Left lobe of liver (tissue), 2 donors: ENCODE data around the gene TRIM41. TPM values are rescaled to one million over a fixed set of nuclear protein-coding genes. Genes with fewer than 3 reads are reported as not detected.
A peak's percentile ranks its signal among the peaks of the same experiment; 100 is the strongest.
"Not testable (repeated sequence)": the region's sequence is repeated elsewhere in the genome, so short reads cannot be mapped to it uniquely, and the experiment has no call there.

Experiments used
- ATAC-seq: fragments of 200-7000 bp; cut with Tn5 transposase; one replicate; pipeline ENCODE4 v1.9.1; 2020; ENCODE audit warnings: mild to moderate bottlenecking, moderate library complexity
- DNase-seq: peaks from one replicate; pipeline ENCODE4 v3.0.0-alpha.2; 2020; ENCODE audit warnings: low spot score
- total RNA-seq: library from RNA; stranded (reverse); gene quantifications from one replicate; pipeline ENCODE4 v1.2.1, GENCODE V29; 2021
- donor health status: DM: no; HTN: no; CAD: no; lungs with moderate emphysema.
- donor health status: DM: no; HTN: yes; CAD: no.

The TRIM41 gene
- total RNA-seq = 23.0 TPM

DNA sequence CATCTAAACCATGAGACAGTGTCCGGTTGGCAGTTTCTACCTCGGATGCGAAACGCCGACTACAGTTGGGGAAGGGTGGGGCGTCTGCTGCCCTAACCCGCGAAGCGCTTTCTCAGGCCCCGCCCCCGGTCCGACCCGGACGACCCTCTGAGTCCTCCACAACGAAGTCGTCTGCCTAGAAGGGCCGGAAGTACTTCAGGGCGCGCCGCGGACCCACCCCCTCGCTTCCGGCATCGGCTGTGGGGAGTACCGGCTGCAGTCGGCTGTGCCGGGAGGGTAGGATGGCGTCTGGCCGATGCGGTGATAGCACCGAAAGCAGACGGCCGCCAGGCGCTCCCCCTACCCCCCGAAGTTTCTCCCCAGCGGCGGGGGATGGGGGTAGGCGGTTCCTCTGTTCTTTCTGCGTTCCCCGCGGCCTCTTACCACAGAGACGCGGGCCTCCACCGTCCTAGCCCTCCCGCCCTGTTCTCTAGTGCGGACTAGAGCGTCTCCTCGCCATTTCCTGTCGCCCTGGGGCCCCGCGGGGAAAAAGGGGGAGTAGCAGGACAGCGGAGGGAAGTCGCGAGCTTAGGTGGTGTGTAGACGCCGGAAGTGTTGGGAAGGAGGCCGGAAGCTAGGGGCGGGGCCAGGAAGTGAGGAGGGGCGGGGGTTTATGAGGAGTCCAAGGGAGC lies at the start of gene TRIM41:
TRIM41 (plus strand) TSS at position 224 of the 671 bp plus-strand sequence. CDS start 719 bp downstream, outside the sequence.
- peak; percentile 83 for ATAC-seq
- peak; percentile 98 for DNase-seq

DNA sequence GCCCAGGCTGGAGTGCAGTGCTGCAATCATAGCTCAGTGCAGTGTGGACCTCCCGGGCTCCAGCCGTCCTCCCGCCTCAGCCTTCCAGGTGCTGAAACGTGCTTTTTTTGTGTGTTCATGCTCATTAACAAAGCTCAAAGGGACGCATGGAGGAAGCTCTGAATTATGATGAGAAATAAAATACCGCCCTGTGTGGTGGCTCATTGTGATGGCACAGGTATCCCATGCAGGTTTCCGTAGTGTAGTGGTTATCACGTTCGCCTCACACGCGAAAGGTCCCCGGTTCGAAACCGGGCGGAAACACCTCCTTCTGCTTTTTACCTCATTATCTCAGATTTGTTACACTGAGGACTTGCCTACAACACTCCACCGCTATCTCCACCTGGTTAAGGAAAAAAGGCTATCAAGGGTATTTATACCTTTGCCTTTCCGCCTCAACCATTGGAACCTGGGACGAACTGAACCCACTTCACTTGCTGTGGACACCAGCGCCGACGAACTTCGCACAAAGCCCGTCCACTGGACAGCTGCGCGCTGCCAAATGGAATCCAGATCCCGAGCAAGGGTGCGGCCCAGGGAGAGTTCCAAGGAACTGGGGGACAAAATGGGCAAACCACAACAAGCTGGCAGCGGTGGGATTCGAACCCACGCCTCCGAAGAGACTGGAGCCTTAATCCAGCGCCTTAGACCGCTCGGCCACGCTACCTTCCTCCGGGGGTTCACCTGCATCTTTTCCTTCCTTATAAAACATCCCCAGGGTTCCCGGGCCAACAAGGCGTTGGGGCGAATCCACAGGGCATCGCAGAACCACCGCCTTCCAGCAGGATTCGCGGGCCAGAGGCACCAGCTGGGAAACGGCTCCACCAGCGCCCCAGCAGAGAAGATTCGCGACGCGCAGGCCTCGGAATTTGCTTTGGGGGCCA lies 49.4 kb upstream of the TRIM41 start:
- DNase-seq (no peak), ATAC-seq (peak; percentile 34)

DNA sequence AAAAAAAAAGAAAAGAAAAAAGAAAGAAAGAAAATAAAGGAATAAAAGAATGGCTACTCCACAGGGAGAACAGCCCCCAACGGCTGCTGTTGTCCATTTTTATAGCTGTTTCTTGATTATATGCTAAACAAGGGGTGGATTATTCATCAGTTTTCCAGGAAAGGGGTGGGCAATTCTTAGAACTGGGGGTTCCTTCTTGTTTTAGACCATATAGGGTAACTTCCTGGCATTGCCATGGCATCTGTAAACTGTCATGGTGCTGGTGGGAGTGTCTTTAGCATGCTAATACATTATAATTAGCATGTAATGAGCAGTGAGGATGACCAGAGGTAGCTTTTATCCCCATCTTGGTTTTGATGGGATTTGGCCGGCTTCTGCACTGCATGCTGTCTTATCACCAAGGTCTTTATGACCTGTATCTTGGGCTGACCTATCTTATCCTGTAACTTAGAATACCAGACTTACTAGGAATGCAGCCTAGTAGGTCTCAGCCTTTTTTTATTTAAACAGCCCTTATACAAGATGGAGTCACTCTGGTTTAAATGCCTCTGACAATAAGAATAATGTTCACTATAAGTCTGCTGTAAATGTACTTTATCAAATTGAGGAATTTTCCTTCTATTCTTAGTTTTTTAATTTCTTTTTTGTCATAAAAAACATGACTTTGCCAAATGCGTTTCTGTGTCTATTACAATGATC lies 46.7 kb upstream of the TRIM41 start:
- no peak for ATAC-seq
- no peak for DNase-seq

DNA sequence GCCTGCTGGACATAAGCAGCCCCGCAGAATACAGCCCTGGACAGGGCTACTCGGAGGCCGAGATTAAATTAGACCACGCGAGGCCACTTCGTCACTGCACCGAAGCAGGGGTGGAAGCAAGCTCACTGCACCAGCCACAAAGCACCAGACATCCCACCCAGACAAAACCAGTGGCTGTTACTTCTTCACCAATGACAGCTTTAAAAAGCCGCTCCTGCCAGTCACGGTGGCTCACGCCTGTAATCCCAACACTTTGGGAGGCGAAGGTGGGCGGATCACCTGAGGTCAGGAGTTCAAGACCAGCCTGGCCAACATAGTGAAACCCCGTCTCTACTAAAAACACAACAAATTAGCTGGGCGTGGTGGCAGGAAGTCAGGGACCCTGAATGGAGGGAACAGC lies 45.5 kb upstream of the TRIM41 start:
- not testable (repeated sequence) for DNase-seq, ATAC-seq

DNA sequence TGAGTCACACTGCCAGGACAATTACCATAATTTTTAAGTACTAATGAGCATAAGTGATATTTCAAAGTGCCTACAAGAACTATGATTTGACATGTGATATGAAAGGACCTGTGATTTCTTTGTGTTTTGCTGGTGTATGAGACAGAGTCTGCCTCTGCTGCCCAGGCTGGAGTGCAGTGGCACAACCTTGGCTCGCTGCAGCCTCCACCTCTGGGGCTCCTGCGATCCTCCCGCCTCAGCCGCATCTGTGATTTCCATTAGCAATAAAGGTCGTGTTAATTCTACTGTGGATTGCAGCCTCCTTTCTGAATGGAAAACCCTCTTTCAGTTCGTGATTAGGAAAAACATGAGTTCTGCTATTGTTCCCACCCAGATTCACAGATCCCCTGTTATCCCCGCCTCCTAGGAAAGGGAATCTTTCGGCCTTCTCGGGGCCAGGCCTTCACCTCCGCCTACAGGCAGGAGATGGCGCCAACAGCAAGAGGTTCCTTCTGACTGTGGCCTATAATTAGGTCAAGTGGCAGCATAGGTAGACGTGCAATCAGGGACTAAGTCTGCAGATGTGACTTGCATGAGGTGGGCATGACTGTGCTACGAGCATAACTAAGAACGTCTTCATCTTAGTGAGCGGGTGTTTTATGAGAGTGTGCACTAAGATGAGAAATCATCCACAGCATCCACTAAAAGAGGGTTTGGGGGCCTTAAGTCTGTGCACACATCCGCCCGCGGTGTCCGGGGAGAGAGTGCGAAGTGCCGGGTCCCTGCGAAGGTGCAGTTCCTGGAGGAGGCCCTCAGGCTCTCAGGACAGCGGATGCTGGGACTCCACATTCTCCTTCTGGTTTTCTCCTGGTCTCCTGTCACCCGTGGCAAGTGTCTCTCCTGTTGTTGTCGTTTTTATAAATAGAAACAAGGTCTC lies 41.2 kb upstream of the TRIM41 start:
- peak; percentile 90 for ATAC-seq
- DNase-seq = peak; percentile 68

DNA sequence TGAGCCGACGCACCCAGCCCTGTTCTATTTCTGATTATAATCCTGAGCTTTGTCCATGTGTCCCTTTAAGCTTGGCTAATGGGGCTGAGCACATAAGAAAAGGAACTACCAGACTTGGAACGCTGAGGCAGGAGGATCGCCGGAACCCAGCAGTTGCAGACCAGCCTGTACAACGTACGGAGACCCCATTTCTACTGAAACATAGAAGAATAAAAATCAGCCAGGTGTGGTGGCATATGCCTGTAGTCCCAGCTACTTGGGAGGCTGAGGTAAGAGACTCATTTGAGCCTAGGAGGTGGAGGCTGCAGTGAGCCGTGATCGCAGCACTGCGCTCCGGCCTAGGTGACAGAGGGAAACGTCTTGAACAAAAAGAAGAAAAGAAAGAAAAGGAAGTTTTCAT lies 40.4 kb upstream of the TRIM41 start:
- DNase-seq (no peak), ATAC-seq (no peak)

DNA sequence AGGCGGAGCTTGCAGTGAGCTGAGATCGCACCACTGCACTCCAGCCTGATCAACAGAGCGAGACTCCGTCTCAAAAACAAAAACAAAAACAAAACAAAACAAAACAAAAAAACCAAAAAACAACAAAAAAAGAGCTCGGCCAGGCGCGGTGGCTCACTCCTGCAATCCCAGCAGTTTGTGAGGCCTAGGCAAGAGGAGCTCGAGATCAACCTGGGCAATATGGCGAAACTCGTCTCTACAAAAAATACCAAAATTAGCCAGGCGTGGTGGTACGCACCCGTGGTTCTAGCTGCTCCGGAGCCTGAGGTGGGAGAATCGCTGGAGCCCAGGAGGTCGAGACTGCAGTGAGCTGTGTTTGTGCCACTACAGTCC lies 38.2 kb upstream of the TRIM41 start:
- DNase-seq (no peak), ATAC-seq (no peak)

DNA sequence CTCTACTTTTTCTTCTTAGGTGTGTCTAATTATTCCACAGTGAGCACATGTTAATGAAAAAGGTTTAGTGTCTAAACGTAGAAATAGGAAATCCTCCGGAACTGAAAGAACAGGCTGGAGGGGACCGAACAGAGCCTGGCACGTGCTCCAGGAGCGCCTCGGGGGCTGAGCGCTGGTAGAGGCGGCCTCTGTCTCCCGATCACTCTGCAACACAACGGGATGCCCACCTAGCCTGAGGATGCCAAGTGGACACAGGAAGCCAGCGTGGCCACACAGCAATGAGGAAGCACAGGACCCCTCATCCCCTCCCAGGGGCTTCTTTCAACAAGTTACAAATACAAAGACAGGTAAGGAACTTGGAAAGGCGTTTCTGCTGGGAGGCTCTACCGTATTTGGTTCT lies 37.5 kb upstream of the TRIM41 start:
- no peak for ATAC-seq
- no peak for DNase-seq

DNA sequence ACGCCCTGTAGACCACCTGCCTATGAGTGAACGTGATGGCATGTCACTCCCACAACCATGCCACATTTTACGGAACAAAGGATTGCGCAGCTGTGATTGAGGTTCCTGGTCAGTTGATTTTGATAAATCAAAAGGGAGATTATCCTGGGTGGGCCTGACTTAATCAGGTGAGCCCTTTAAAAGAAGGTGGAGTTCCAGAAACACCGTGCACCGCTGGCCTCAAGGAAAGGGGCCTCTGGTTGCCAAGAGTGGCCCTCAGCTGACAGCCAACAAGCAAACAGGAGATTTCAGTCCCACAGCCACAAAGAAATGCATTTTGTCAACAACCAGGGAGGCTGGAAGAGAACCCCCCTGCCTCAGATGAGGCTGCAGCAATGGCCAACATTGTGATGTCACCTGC lies 37.1 kb upstream of the TRIM41 start:
- no peak for DNase-seq
- ATAC-seq = no peak

DNA sequence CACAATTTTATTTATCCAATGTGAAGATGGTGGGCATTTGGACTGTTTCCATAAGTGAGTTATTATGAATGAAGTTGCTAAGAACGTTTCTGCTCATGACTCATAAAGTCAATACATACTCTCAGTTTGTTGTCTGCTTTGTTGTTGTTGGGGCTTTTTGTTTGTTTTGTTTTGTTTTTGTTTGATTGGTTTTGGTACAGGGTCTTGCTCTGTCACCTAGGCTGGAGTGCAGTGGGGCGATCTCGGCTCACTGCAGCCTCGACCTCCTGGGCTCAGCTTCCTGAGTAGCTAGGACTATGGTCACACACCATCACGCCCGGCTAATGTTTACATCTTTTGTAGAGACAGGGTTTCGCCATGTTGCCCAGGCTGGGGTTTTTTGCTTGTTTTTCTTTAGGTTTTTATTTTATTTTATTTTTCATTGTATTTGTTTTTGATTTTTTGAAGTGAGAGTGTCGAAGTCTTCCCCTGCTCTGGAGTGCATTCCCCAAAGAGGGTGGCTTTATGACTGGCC lies 36.0 kb upstream of the TRIM41 start:
- no peak for ATAC-seq
- no peak for DNase-seq

DNA sequence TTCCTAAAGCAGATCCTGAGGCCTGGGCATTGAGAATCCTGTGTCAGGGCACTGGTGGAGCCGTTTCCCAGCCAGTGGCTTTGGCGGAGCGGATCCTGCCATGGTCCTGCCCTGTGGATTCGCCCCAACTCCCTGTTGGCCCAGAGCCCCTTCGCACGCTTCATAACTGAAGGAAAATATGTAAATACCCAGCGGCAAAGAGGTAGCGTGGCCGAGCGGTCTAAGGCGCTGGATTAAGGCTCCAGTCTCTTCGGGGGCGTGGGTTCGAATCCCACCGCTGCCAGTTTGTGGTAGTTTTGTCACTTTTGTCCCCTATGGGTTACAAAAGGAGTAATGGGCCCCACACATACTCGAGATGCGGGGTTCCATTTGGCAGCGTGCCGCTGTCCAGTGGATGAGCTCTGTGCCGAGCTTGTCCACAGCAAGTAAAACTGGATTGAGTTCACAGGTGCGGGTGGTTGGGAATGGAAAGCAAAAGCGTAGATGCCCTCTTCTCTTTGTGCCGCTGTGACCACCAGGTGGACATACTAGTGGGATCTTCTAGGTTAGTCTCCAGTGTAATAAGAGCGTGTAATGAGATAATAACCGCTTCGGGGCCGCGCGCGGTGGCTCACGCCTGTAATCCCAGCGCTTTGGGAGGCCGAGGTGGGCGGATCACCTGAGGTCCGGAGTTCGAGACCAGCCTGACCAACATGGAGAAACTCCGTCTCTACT lies 35.4 kb upstream of the TRIM41 start:
- peak; percentile 2 for ATAC-seq

DNA sequence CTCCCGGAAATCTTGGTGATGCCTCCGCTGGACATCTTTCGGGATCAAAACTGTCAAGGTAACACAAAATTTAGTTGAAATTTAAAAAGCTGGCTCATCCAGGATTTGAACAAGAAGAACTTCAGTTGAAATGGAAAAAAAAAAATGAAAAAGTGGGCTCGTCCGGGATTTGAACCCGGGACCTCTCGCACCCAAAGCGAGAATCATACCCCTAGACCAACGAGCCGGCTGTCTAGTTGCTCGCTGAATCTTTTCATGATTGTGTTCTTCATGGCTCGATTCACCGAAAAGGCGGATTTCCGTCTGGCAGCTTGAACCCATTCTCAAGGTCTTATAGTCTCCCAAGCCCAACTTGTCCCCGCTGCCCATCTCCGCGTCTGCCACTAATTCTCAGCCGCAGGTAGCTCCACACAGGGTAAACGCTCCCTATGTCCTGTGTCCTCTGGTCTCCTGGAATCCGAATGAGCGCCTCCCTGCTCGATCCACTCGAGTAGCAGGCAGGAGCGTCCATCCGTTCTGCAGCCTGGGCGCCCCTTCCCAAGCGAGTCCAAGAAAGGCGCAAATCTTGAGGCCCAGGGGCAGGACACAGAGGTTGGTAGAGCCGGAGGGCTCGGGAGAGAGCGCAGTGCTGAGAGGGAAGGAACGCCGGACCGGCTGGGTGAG lies 34.2 kb upstream of the TRIM41 start:
- peak; percentile 80 for DNase-seq
- ATAC-seq = peak; percentile 8

More for the DNA sequence above, 35.4 kb upstream of the TRIM41 start:
- peak; percentile 74 for DNase-seq

DNA sequence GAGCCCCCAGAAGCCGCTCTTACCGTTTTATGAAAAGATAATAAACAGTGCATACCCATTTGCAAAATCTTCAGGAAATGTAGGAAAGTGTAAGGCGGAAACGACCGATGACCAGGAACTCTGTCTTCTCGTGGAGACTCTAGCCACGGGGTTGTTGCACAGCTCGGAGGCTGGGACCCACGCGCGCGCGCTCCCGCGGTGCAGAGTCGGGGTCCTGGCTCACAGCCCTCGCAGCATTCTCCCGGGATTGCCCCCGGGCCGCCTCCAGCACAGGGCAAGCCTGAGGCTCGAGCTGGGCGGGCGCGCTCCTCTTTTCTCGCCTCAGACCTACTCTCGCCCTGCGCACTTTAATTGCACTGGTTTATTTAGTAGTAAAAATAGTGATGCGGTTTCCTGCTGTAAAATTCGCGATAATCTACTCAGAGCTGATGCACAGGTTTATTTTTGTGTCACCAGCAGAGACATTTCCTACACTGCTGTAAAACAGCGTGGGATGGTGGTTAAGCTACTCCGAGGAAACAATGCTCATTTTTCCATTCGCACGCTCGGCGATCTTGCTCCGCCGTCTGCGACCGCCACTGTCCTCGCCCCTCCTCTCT lies 33.6 kb upstream of the TRIM41 start:
- no peak for DNase-seq
- no peak for ATAC-seq

DNA sequence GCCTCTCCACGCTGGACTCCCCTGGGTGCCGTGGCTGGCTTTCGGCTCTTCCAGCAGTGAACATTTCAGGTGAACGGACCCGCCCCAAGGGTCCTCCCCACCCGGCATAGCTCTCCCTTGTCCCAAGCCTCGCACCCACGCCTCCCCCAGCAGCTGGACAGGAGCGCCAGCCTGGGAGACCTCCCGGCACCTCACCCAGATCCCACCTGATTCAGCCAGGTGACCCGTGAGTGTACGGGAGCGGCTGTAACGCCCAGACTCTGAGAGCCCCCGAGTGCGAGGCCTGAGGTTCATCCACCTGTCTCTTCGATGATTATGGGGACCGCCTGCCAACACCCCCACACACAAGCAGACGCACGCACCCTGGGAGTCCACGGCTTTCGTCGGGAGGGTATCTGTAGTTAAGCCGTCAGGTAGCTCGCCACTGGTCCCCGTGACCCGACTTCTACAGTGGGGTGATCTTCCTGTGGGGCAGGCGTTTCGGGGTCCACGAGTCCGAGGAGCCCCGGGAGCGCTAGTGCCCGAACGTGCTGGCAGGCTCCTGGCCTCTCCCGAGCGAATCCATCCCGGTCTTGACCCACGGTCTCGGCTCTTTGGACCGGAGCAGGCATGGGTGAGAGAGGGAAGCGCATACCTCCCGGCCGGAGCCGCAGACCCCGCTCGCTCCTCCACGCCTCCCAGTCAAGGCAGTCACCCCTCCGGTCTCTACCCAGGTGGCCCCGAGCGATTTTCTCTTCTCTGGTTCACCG lies 32.9 kb upstream of the TRIM41 start:
- DNase-seq (no peak), ATAC-seq (no peak)

DNA sequence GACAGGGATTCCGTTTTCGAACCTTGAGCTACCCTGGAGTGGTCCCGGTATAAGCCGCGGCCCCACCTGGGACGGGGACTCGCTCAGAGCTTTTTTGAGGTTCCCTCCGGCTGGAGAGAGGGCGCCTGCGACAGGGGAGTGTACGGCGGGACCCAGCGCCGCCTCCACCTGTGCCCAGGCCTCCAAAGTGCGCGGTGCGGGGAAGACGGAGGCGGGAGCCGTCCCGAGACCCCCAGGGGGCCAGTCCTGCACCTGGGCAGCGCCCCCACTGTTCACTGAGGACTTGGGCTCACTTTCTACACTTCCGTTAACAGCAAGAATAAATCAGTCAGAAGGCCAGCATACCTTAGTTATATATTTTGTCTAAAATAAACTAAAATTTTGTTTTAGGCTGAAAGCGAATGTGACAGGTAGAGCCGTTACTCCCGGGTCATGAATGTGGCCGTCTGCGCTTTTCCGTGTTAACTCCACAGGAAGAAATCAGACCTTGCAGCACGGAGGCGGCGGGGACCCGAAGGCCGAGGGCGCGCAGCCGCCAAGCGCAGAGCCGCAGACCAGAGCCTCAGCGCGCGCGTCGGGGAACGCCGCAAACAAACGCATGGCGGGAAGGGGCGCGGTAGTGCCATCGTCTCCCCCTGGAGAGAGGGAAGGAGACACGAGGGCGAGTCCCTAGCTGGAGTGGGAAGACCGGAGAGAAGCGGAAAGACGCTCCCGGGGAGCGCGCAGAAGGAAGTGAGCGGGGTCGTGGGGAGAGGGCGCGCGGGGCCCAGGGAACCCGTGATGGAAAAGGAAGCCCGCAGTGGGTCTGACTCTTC lies 32.2 kb upstream of the TRIM41 start:
- DNase-seq = no peak
- ATAC-seq = peak; percentile 23

DNA sequence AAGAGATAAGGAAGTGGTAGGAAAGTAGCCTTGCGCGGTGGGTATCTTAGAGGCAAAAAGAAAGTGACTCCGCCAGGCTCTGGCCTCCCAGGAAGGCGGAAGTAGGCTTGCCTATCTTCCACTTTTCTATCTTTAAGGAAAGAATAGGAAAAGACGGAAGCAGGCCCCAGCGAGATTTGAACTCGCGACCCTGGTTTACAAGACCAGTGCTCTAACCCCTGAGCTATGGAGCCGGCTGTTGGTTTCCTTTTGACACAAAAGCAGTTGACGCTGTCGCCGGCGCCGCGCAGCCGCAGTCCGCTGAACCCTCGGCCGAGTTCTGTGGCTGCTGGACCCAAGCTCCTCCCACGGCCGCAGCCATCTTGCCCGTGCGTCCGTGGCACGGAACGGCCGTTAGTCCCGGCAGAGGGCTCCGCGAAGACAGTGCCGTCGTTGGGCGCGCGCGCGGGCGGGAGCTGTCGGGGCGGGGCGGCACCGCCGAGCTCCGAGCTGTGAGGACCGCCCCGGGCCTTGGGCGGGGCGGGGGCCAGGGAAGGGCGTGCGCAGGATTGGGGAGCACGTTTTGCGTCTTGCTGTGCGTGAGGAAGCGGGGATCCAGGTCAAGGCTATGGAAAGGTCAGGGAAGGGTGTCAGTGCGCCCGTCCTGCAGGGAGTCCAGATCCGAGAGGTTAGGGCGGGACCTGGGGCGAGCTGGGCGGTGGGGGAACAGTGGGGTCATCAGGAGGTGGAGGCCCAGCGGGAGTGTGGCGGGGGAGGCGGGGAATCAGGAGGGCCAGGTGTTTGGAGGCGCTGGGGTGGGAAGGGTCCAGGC lies 31.4 kb upstream of the TRIM41 start:
- ATAC-seq = peak; percentile 79
- DNase-seq = peak; percentile 98
